Endodermal cell (in vitro differentiated cells): ENCODE results near the gene KIF15. TPM values are rescaled to one million over a fixed set of nuclear protein-coding genes. Genes with fewer than 3 reads are reported as not detected.

Experiments
- DNase-seq: peaks from one replicate; pipeline ENCODE4 v3.0.0-alpha.2; 2017
- H3K27ac ChIP-seq: 2 replicates; pipeline ENCODE4 v1.5.1; 2013; ENCODE audit warnings: mild to moderate bottlenecking, low read depth, low read length, moderate library complexity
- H3K27me3 ChIP-seq: 2 replicates; pipeline ENCODE4 v1.6.1; 2013; ENCODE audit warnings: mild to moderate bottlenecking, low read length, moderate library complexity; ENCODE audit not compliant: insufficient read depth, control insufficient read depth, poor library complexity, severe bottlenecking
- H3K36me3 ChIP-seq: 2 replicates; pipeline ENCODE4 v1.7.0; 2013; ENCODE audit warnings: mild to moderate bottlenecking, low read length, moderate library complexity; ENCODE audit not compliant: control insufficient read depth, insufficient read depth
- H3K4me1 ChIP-seq: one replicate; pipeline ENCODE4 v1.7.0; 2013; ENCODE audit warnings: low read length; ENCODE audit not compliant: control insufficient read depth, insufficient read depth
- H3K4me3 ChIP-seq: 2 replicates; pipeline ENCODE4 v1.5.1; 2013; ENCODE audit warnings: mild to moderate bottlenecking, low read length, moderate library complexity
- H3K9ac ChIP-seq: 2 replicates; pipeline ENCODE4 v1.6.1; 2013; ENCODE audit warnings: mild to moderate bottlenecking, low read length, moderate library complexity; ENCODE audit not compliant: poor library complexity, severe bottlenecking; ENCODE audit errors: extremely low read depth
- H3K9me3 ChIP-seq: 2 replicates; pipeline ENCODE4 v1.6.1; 2013; ENCODE audit warnings: mild to moderate bottlenecking, low read length, moderate library complexity; ENCODE audit not compliant: control insufficient read depth
- H3K27ac Mint-ChIP-seq: 2 replicates; pipeline ENCODE4 v1.8.0; 2020; ENCODE audit warnings: mixed read lengths
- H3K27me3 Mint-ChIP-seq: 2 replicates; pipeline ENCODE4 v1.8.0; 2021; ENCODE audit warnings: mild to moderate bottlenecking, mixed read lengths; ENCODE audit not compliant: insufficient read depth
- H3K36me3 Mint-ChIP-seq: 2 replicates; pipeline ENCODE4 v1.8.0; 2020; ENCODE audit warnings: low read depth, mixed read lengths
- H3K4me1 Mint-ChIP-seq: 2 replicates; pipeline ENCODE4 v1.8.0; 2020; ENCODE audit warnings: mixed read lengths
- H3K4me3 Mint-ChIP-seq: 2 replicates; pipeline ENCODE4 v1.8.0; 2020; ENCODE audit warnings: mild to moderate bottlenecking, moderate library complexity, mixed read lengths
- H3K9me3 Mint-ChIP-seq: 2 replicates; pipeline ENCODE4 v1.8.0; 2020; ENCODE audit warnings: mild to moderate bottlenecking, mixed read lengths
- CTCF ChIP-seq: fragments of 200-600 bp; sonication (generic); conservative IDR thresholded peaks from 2 replicates; pipeline ENCODE4 v1.5.0; 2021; ENCODE audit warnings: antibody characterized with exemption, mild to moderate bottlenecking
- WGBS, 2 experiments: methylation state at CpG; one replicate each; pipeline versions ENCODE4 v1.1.5 to v1.1.7; 2013; ENCODE audit warnings: missing lambda C conversion rate in 2 of 2, mixed read lengths in 1 of 2; ENCODE audit not compliant: insufficient coverage in 1 of 2, insufficient read length in 1 of 2; 5-methylcytosine and 5-hydroxymethylcytosine counted together
- total RNA-seq, 2 donors: library from RNA; stranded (reverse); fragmentation: NEBNext Ultra II Directional in 1 of 2; extraction: Animal tissue kit (Norgen Biotek cat#: 25700) in 1 of 2; gene quantifications; 2 replicates in 1 of 2; 3 replicates in 1 of 2; pipeline ENCODE4 v1.2.1, GENCODE V29; 2021

KIF15 gene
- total RNA-seq, 2 donors from 2014 or later, result 16.2 to 20.4 TPM

GRCh38 chr3:44762690-44763089 is 1.1 kb downstream of the KIF15 start:
- peaks cover 30% of the 10 kb centered on the region for H3K36me3 ChIP-seq
- peaks cover 45% of the 10 kb centered on the region for H3K9me3 ChIP-seq
- H3K4me1 ChIP-seq, result no peaks in the 10 kb centered on the region
- Mint-ChIP-seq H3K27me3 (no peaks in the 10 kb centered on the region), H3K9me3 (peaks cover 41% of the 10 kb centered on the region), H3K27ac (peak overlapping the region; percentile 99), H3K4me3 (peak overlapping the region; percentile 93), H3K36me3 (peaks cover 57% of the 10 kb centered on the region), H3K4me1 (peaks cover 5% of the 10 kb centered on the region)
- no peak for TF ChIP-seq CTCF
- H3K4me3 ChIP-seq, result peak overlapping the region; percentile 90
- peak overlapping the region; percentile 94 for H3K9ac ChIP-seq
- DNase-seq, result no peak
- 20 to 43% methylated on average over 2 to 5 of the region's 5 CpGs for WGBS, 2 experiments
- no peak overlapping the region for H3K27ac ChIP-seq
- no peaks in the 10 kb centered on the region for H3K27me3 ChIP-seq

- peaks cover 57% of the 10 kb centered on the region for H3K36me3 Mint-ChIP-seq
- no peak overlapping the region for H3K9ac ChIP-seq
- no peak overlapping the region for H3K27ac ChIP-seq
- no peak for DNase-seq
- no peaks in the 10 kb centered on the region for H3K27me3 ChIP-seq
- H3K9me3 Mint-ChIP-seq, result peaks cover 37% of the 10 kb centered on the region
- peaks cover 5% of the 10 kb centered on the region for H3K4me1 Mint-ChIP-seq
- peaks cover 18% of the 10 kb centered on the region for H3K36me3 ChIP-seq
- no peak for TF ChIP-seq CTCF
- H3K4me1 ChIP-seq, result no peaks in the 10 kb centered on the region
- no peak overlapping the region for H3K4me3 ChIP-seq
- no peak overlapping the region for H3K4me3 Mint-ChIP-seq
- no peak overlapping the region for H3K27ac Mint-ChIP-seq
- H3K27me3 Mint-ChIP-seq, result no peaks in the 10 kb centered on the region
- H3K9me3 ChIP-seq, result peaks cover 39% of the 10 kb centered on the region
Observed at GRCh38 chr3:44764248-44764647, 2.7 kb downstream of the KIF15 start.

GRCh38 chr3:44771424-44772098 is 10.0 kb downstream of the KIF15 start:
- DNase-seq, result no peak
- H3K27me3 Mint-ChIP-seq, result no peaks in the 10 kb centered on the region
- H3K36me3 Mint-ChIP-seq, result peaks cover 90% of the 10 kb centered on the region
- Histone ChIP-seq H3K4me1 (no peaks in the 10 kb centered on the region), H3K9ac (no peak overlapping the region), H3K27ac (no peak overlapping the region), H3K27me3 (no peaks in the 10 kb centered on the region), H3K36me3 (peaks cover 36% of the 10 kb centered on the region), H3K9me3 (peaks cover 70% of the 10 kb centered on the region), H3K4me3 (peak overlapping the region; percentile 66)
- H3K4me1 Mint-ChIP-seq, result no peaks in the 10 kb centered on the region
- H3K27ac Mint-ChIP-seq, result no peak overlapping the region
- TF ChIP-seq CTCF, result no peak
- H3K9me3 Mint-ChIP-seq, result peaks cover 72% of the 10 kb centered on the region
- no peak overlapping the region for H3K4me3 Mint-ChIP-seq
- WGBS, 2 experiments, result 100% methylated on average over 1 of the region's 1 CpG; no CpG with 5 or more reads in 1 of the 2 experiments
